Breast epithelium (tissue), 4 donors: Measurements from ENCODE around the gene TADA2B. TPM values are rescaled to one million over a fixed set of nuclear protein-coding genes. Genes with fewer than 3 reads are reported as not detected.
A peak's percentile ranks its signal among the peaks of the same experiment; 100 is the strongest.

Experiments used
- DNase-seq, 2 donors: peaks; one replicate each; pipeline ENCODE4 v3.0.0-alpha.2; 2019; ENCODE audit warnings: low spot score in 2 of 2
- H3K27ac ChIP-seq, 2 donors: fragments of 200-600 bp; sonication (generic) in 1 of 2; one replicate each; pipeline ENCODE4 v1.5.1; 2016 to 2019; ENCODE audit warnings: mild to moderate bottlenecking in 1 of 2
- H3K27me3 ChIP-seq, 2 donors: fragments of 200-600 bp; sonication (generic) in 1 of 2; one replicate each; pipeline versions ENCODE4 v1.5.1 to v1.6.0; 2017 to 2019; ENCODE audit warnings: control low read depth in 1 of 2, mild to moderate bottlenecking in 1 of 2
- H3K36me3 ChIP-seq: fragments of 200-600 bp; one replicate; pipeline ENCODE4 v1.5.1; 2019
- H3K4me1 ChIP-seq, 2 donors: fragments of 200-600 bp; sonication (generic); one replicate each; pipeline ENCODE4 v1.5.1; 2016 to 2019; ENCODE audit warnings: control low read depth in 1 of 2
- H3K4me3 ChIP-seq, 3 donors: fragments of 200-600 bp; sonication (generic); 1 replicate in 2 of 3; 2 replicates in 1 of 3; pipeline ENCODE4 v1.5.1; 2016 to 2019; ENCODE audit warnings: mild to moderate bottlenecking in 3 of 3, moderate library complexity in 2 of 3
- H3K9me3 ChIP-seq, 2 donors: fragments of 200-600 bp; sonication (generic) in 1 of 2; one replicate each; pipeline ENCODE4 v1.5.1; 2016 to 2019; ENCODE audit warnings: control low read depth in 1 of 2
- POLR2A ChIP-seq: fragments of 450-650 bp; IDR thresholded peaks from one replicate; pipeline ENCODE4 v1.6.1; 2016; ENCODE audit warnings: antibody characterized with exemption, mild to moderate bottlenecking, moderate library complexity
- POLR2AphosphoS5 ChIP-seq, 3 donors: sonication (generic); formaldehyde crosslinking; IDR thresholded peaks; one replicate each; pipeline ENCODE4 v1.6.1; 2017; ENCODE audit warnings: antibody characterized with exemption in 3 of 3
- intact Hi-C: fragments of 100-400 bp; cut with DNase I; formaldehyde crosslinking; loops from one replicate; pipeline ENCODE4 v1.15.1; 2023; ENCODE audit warnings: low total_unique reads
- total RNA-seq, 3 donors: library from RNA; depleted of rRNA; stranded (reverse); fragments of >200 nt; gene quantifications; one replicate each; pipeline ENCODE4 v1.1.0, GENCODE V29; 2016
- TF ChIP-seq, protein P1 (sequence below), 3 donors: fragments of 450-650 bp; IDR thresholded peaks; one replicate each; pipeline ENCODE4 v1.5.1; 2016 to 2017; ENCODE audit warnings: antibody characterized with exemption in 3 of 3, mild to moderate bottlenecking in 3 of 3, moderate library complexity in 3 of 3

The TADA2B gene, protein sequence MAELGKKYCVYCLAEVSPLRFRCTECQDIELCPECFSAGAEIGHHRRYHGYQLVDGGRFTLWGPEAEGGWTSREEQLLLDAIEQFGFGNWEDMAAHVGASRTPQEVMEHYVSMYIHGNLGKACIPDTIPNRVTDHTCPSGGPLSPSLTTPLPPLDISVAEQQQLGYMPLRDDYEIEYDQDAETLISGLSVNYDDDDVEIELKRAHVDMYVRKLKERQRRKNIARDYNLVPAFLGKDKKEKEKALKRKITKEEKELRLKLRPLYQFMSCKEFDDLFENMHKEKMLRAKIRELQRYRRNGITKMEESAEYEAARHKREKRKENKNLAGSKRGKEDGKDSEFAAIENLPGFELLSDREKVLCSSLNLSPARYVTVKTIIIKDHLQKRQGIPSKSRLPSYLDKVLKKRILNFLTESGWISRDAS
- total RNA-seq: 10 to 100 TPM; 16.4 to 22.7 (median 17.8) TPM

DNA sequence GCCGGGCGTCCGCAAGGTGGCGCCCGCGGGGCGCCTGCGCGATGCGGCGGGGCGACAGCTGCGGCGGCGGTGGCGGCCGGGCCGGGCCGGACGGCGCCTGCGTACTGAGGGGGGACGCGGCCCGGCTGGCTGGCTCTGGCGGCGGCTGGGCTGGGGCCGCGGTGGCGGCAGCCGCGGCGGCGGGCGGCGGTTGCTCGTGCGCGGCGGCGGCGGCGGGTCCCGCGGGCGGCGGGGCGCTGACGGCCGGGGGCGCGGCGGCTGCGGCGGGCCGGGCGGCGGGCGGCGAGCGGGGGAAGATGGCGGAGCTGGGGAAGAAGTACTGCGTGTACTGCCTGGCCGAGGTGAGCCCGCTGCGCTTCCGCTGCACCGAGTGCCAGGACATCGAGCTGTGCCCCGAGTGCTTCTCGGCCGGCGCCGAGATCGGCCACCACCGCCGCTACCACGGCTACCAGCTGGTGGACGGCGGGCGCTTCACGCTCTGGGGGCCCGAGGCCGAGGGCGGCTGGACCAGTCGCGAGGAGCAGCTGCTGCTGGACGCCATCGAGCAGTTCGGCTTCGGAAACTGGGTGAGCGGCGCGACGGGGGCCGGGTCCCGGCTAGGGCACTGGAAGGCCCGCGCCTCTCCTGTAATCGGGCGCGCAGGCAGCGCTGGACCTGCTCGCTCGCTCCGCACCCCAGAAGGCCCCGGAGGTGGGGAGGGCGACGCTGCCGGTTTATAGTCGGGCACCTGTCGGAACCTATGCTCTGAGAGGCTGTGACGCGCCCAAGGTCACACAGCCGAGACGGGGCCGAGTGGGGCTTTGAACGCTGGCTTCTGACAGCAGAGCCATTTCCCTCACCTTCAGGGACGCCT, at the start of gene TADA2B:
Gene TADA2B (plus strand): TSS at position 89 of the 853 bp plus-strand sequence. CDS start 208 bp downstream, at position 297.
- Histone ChIP-seq H3K4me1 (peaks cover 7 to 31% of the 10 kb centered on the region in 2 donors), H3K27me3 (no peaks in the 10 kb centered on the region), H3K4me3 (peak within 1 kb of the TSS; percentile 89 to 97 (median 94)), H3K36me3 (no peaks in the 10 kb centered on the region), H3K9me3 (no peaks in the 10 kb centered on the region), H3K27ac (peak within 1 kb of the TSS; percentile 84 to 92)
- peak in 1 of 3 donors; percentile 28 for TF ChIP-seq POLR2AphosphoS5 (IDR thresholded peaks at IDR 0.05)
- no peak for TF ChIP-seq POLR2A
- no peak for DNase-seq
- intact Hi-C loops: no loop called here

DNA sequence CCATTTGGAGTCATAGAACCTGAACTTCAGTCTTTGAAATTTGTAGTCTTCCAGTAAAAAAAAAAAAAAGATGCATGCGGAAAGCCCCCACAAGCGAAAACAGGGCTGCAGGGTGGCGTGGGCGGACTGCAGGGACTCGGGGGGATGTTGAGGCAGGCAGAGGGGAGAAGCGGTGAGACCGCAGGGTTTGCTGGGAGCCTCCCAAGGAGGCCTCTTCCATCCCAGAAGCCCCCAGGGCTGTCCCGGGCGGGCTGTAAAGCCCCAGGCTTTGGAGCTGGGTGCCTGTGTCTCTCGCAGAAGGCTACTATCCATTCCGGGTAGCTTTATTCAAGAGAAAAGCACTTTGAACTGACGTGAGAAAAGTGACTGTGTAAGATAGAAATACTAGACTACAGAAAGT, 46.7 kb upstream of the TADA2B start:
- TF ChIP-seq POLR2AphosphoS5 (IDR thresholded peaks at IDR 0.05) (no peak), POLR2A (no peak)
- TF ChIP-seq, protein P1, sequence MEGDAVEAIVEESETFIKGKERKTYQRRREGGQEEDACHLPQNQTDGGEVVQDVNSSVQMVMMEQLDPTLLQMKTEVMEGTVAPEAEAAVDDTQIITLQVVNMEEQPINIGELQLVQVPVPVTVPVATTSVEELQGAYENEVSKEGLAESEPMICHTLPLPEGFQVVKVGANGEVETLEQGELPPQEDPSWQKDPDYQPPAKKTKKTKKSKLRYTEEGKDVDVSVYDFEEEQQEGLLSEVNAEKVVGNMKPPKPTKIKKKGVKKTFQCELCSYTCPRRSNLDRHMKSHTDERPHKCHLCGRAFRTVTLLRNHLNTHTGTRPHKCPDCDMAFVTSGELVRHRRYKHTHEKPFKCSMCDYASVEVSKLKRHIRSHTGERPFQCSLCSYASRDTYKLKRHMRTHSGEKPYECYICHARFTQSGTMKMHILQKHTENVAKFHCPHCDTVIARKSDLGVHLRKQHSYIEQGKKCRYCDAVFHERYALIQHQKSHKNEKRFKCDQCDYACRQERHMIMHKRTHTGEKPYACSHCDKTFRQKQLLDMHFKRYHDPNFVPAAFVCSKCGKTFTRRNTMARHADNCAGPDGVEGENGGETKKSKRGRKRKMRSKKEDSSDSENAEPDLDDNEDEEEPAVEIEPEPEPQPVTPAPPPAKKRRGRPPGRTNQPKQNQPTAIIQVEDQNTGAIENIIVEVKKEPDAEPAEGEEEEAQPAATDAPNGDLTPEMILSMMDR (IDR thresholded peaks at IDR 0.05): no peak
- Histone ChIP-seq H3K27ac (no peak overlapping the region), H3K4me1 (peaks cover 10 to 15% of the 10 kb centered on the region in 2 donors), H3K4me3 (no peak overlapping the region), H3K9me3 (no peaks in the 10 kb centered on the region), H3K36me3 (peaks cover 5% of the 10 kb centered on the region), H3K27me3 (no peaks in the 10 kb centered on the region)
- no peak for DNase-seq
- intact Hi-C loops: no loop called here

DNA sequence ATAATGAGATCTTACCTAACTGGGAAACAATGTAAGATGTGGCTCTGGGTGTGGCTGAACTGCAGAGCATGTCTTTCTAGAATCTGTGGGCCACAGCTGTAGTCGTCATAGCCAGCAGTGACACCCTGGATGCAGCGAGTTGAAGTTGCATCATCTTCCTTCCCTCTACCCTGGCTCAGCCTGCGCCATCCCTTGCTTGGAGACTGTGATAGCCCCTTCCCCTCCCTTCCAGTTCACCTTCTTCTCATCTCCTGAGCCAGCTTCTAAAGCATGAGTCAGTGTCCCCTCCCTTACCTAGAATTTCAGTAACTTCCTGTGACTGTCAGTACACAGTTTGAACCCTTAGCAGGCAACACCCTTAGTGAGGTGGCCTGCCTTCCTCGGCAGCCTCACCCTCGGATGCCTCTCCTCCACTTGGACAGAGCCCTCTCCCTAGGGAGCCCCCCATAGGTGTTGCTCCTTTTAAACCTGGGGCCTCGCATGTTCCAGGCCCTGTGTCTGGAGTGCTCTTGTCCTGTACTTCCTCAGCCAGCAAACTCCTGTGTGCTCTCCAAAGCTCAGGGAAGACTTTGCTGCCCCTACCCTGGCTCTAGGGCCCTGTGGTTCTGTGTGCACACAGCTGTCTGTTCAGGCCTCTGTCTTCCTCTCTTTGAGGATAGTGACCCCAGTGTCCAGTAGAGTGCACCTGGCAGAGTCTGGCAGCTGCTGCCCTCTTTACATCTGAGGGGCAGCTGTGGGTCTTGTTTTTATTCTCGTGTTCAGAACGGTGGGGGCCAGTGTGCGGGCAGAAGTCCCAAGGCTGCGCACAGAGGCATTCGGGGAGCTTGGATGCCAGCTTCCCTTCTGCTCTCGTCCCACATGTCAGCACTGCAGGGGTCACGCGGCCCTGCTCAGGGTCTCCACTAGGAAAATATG, 43.7 kb upstream of the TADA2B start:
- intact Hi-C loops: no loop called here
- no peak overlapping the region for H3K27ac ChIP-seq

DNA sequence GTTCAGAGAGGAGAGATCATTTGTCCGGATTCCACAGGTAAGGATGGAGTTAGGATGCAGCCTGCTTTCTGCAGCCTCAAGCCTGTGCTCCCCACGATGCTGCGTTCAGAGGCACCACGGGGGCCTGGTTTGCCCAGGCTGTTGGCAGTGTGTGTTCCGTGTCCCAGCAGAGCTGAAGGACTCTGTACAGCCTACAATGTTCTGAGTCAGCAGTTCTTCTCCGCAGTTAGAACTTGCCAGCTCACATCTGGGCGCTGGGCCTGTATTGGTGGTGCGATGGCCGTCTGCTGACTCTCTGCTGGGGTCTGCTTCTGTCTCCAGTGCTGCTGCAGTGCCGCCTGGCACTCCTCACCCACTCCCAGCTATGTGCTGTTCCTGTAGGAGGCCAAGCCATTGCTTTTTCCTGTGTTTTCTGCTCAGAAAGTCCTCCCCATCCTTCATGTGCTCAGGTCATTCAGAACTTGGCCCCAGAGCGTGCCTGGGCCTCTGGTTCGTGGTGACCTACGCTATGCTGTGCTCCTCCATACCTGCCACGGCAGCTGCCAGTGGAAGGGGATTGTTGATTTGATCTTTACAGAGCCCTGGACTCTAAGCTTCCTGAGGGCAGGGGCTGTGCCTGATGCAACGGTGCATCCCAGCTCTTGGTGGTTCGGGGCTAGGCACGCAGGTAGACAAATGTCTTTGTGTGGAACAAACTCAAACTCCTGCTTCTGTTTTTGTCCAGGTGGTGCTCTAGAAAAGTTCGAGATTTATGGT, 42.6 kb upstream of the TADA2B start:
- Histone ChIP-seq H3K4me1 (peaks cover 0 to 10% of the 10 kb centered on the region in 2 donors), H3K27ac (no peak overlapping the region), H3K36me3 (peaks cover 5% of the 10 kb centered on the region), H3K9me3 (no peaks in the 10 kb centered on the region), H3K27me3 (no peaks in the 10 kb centered on the region), H3K4me3 (no peak overlapping the region)
- intact Hi-C loops: no loop called here
- TF ChIP-seq, protein P1 (IDR thresholded peaks at IDR 0.05): no peak
- TF ChIP-seq POLR2AphosphoS5 (IDR thresholded peaks at IDR 0.05) (no peak), POLR2A (no peak)
- no peak for DNase-seq

More for the DNA sequence above, 43.7 kb upstream of the TADA2B start:
- peaks cover 5% of the 10 kb centered on the region for H3K36me3 ChIP-seq
- peaks cover 0 to 10% of the 10 kb centered on the region in 2 donors for H3K4me1 ChIP-seq
- no peak for TF ChIP-seq POLR2AphosphoS5 (IDR thresholded peaks at IDR 0.05)
- no peak for TF ChIP-seq POLR2A
- TF ChIP-seq, protein P1 (IDR thresholded peaks at IDR 0.05): no peak
- H3K27me3 ChIP-seq: no peaks in the 10 kb centered on the region
- no peak for DNase-seq
- no peaks in the 10 kb centered on the region for H3K9me3 ChIP-seq
- no peak overlapping the region for H3K4me3 ChIP-seq
